COR-L47 (cell line): ENCODE data around the gene GPLD1.
"Not testable (repeated sequence)": the region's sequence is repeated elsewhere in the genome, so short reads cannot be mapped to it uniquely, and the experiment has no call there.

Experiments
- DNase-seq: peaks from one replicate; lab custom pipeline; 2025; lab: John Stamatoyannopoulos, UW

Gene GPLD1

DNA sequence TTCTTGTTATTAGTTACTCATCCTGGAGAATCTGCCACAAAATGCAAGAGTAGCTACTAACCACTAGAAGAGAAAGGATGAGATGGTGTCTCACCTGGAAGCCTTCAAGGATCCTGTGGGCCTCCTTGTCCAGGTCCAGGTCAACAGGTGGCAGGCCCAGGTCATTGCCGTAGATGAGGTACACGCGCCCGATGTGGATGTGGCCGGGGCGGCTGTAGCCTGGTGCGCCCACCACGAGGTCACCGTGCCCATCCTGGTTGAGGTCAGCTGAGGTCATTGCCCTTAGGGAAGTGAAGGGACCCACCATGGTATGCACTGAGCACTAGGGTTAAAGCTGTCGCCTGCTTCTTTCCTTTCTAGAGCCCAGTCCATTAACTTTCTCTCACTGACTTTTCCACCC, 35.5 kb downstream of the GPLD1 start:
- no peak for DNase-seq

DNA sequence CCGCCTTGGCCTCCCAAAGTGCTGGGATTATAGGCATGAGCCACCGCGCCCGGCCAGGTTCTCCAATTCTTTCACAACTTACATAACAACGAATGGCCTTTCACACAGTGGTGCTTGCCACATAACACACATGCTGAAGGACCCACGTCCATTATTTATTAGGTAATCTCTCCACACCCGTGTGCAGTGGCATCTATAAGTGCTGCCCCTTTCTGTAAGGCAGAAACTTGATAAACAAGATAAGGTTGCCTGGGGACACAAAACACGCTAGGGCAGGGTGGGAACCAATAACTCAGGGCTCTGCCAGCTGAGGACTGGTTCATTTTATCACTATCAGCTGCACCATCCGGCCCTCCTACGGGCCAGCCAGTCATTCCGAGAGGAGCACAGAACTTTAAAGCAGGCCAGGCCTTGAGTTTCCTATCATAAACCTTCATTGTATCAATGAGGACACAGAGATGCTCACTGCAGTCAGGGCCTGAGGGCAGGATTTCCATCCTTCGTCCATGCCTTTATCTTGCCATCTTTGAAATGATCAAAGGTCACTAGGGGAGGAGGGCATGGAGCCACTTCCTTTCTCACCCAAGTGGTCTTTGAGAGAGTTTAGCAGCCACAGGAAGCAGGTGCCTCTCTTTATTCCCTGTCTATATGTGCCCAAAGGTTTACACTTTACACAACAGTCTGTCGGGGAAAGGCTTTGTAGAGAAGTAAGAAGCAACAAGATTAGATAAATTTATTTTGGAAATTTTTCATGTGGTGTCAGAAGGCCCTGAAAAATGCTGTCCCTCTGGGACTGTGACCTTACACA, 37.6 kb downstream of the GPLD1 start:
- DNase-seq = no peak

DNA sequence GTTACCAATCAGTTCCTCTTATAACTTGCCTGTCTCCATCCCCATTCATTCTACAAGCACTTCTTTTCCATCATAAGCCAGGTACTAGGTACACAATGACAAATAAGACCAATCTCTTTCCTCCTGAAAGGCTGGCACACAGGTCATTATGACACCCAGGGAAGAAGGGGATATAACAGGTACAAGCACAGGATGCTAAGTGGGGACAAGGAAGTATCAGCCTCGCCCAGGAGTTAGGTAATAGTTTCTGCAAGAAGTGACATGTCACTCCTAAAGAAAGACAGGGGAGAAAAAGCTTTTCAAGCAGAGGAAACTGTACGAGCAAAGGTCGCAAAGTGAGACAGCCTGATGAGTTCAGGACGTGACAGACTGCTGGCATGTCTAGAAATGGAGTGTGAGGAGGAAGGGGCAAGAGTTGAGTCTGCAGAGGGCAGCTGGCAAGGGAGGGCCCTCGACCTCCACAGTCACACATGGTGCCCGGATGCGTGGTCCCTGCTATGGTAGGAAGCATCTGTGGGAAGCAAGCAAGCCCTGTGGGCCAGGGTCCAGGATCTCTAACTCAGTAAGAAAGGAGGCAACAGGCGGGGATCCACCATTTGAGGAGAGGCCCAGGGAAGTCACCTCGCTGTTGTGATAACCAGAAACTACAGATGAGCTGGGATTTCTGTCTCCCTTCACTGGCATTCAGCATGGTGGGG, 40.4 kb downstream of the GPLD1 start:
- no peak for DNase-seq

DNA sequence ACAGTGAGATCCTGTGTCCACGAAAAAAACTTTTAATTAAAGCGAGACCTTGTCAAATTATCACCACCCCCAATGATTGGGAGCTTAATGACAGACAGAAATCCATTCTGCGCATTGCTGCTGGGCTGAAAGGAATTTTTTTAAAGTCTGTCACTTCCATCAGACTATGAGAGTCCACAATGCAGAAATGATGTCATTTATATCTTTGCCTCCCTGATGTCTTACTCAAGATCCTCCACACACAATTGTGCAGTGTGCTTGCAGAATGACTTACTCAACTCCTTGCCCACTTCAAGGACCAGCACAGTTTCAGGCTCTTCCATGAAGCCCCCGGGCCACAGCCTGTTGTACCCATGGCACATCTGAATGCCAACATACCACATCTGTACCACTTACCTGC, 41.0 kb downstream of the GPLD1 start:
- no peak for DNase-seq

DNA sequence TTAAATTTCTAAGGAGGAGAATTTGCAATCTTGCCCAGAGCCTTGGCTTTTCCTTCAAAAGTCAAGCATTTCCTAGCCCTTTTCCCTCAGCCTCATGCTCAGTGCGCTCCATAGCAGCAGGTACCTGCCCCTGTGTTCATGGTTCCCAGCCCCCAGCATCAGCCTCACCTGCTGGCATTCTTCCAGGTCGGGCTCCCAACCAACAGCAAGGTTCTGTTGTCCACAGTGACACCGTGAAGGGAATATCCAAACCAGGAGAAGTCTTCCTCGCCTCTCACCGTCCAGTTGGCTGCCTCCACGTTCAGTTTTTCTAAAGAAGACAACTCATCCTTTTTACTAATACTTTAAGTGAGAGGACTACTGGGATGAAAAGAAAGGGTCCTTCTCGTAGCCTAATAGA, 42.7 kb downstream of the GPLD1 start:
- DNase-seq = no peak

DNA sequence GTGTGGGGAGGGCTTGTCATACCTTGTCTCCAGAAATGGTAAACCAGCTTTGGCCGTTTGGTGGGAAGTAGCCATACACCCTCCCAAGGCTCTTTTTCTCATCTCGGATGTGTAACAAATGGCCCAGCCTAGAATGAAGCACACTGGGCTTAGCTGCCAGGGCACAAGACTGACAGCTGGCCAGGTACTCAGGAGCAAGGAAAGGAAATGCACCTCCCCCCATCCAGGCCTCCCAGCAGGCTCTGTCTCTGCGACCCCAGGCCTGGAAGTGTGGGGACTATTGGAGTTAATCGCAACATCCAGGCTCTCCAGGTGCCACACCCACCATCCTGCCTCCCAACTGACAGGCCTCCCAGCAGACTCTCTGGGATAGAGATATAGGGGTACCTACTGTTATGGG, 43.7 kb downstream of the GPLD1 start:
- DNase-seq = no peak

DNA sequence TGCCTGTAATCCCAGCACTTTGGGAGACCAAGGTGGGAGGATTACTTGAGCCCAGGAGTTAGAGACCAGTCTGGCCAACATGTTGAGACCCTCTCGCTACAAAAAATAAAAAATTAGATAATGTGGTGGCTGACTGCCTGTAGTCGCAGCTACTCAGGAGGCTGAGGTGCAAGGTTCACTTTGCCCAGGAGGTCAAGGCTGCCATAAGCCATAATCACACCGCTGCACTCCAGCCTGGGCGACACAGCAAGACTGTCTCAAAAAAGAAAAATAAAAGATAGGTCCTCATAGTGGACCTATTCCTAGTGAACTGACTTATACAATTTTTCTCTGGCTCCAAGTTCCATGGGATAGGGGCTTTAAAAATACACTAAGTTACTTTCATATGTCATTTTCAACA, 44.8 kb downstream of the GPLD1 start:
- no peak for DNase-seq

DNA sequence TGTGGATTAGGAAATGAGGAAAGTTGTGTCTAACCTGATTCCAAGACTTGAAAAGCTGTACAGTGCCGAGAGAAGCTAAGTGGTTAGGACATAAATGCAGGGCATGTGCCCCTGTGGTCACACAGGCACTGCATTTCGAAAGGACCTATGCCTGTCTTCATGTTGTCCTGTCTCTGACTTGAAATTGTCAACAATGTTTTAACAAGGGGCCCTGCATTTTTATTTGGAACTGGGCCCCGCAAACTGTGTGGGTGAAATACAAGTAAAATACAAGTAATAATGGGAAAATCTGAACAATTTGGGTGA, 47.8 kb downstream of the GPLD1 start:
- no peak for DNase-seq

DNA sequence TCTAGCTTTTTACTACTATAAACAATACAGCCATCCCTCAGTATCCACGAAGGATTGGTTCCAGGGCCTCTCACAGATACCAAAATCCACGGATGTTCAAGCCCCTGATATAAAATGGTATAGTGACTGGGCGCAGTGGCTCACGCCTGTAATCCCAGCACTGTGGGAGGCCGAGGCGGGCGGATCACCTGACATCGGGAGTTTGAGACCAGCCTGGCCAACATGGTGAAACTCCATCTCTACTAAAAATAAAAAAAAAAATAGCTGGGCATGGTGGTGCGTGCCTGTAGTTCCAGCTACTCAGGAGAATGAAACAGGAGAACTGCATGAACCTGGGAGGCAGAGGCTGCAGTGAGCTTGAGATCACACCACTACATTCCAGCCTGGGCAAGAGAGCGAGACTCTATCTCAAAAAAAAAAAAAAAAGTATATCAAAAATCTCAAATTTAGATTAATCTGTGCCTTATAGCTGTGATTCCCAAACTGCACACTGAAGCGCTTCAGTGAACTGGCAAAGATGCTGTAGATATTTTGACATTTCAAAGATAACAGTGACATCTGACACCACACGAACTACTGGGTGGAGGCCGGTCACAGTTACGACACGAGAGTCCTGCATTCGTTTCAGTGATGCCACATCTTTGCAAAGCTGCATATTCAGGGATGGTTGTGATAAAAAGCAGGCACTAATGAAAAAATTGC, 48.3 kb downstream of the GPLD1 start:
- no peak for DNase-seq

DNA sequence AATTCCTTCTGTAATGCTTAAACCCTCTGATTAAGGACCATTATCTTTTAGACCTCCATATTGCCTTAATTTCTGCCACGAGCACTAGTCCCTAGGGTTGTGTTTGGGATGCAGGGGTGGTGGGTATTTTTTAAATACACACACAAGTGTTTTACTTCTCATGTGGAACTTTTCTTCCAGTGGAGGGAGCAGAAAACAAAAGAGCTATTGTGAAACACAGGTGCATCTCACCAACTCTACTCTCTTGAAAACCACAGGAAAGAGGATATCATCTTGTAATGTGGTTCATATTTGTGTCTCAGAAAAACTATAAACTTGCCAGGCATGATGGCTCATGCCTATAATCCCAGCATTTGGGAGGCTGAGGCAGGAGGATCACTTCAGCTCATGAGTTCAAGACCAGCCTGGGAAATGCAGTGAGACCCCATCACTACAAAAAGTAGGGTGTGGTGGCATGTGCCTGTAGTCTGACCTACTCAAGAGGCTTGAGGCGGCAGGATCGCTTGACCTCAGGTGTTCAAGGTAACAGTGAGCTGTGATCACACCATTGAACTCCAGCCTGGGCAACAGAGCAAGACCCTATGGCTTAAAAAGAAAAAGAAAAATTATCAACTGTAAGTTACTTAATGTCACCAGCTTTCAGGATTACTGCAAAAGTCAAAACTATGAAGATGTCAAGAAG, 49.4 kb downstream of the GPLD1 start:
- no peak for DNase-seq

DNA sequence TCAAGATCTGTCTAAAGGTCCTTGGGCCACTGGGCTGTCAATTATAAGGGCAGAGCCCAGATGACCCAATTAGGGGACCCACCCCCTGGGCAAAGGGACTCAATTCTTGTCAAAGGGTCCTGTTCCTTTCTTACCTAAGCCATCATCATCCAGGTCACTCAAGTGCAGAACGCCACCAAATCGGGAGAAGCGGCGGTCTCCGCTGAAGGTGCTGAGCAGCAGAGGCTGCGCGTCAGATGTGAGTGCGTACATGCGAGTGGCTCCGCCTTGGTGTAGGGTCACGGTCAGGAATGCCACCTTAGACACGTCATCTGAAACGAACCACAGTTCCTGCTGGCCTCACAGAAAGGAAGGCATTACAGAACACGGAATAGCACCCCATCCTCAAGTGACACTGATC, 52.4 kb downstream of the GPLD1 start:
- no peak for DNase-seq

DNA sequence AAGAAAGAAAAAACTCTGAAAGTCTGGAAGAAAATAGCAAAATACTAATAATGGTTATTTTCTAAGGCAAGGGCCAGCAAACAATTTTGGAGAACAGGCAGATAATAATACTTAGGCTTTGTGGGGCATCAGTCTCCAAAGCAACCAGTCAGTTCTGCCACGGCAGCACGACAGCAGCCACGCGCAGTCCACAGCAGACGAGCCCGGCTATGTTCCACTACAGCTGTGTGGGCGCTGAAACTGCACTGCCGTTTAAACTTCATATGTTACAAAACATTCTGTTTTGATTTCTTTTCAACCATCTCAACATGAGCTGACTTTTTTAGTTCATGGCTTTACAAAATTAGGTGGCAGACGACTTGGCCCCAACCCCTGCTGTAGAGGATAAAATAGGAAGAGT, 56.8 kb downstream of the GPLD1 start:
- DNase-seq = no peak

DNA sequence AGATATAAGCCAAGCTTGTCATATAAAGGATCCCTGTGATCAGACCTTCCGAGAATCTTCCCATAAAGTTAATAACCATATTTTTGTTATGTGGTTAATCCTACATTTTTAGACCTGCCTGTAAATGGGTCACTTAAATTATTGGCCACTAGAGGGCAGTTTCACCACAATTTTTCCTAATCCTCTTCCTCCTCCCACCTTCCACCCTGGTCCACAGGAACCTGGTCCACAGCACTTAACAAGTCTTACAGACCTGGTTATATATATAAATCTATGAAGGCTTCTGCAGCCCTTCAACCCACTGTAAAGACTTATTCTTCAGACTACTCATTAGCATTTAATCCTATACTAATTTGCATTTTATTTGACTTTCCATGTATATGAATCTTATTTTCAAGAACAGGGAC, 58.3 kb downstream of the GPLD1 start:
- DNase-seq = peak; percentile 48

DNA sequence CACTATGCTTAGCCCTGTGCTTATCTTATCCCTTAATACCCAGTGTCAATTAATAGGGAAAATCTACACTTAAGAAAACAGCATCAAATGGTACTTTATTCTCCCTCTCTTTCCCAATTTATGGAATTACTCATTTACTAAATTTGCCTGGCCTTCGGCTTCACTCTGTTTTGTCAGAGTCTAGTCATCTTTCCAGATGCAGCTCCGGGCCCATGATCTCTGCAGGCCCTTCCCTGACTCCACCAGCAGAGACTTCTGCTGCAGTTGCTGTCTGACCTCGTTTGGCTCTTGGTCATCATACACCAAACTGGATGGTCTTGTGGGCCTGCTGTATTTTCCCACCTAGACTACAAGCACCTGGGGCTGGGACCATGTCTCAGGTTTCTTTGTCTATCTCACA, 59.3 kb downstream of the GPLD1 start:
- DNase-seq = no peak

DNA sequence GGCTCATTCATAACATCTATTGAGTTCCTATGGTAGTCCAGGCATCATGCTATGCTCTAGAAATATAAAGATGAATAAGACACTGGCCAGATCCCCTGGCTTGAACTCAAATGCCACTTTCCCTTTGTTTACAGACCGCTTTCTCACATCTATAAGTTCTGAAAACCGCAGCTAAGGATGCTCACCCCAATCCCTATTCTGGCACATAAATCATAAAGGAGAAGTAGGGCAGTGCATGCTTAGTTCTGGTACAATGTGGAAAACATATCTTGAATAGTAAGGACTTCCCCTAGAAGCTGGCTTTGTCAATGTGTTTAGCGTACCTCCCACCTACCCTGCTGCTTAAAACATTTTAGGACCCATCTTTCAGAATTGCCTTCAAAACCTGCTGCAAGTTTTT, 60.2 kb downstream of the GPLD1 start:
- DNase-seq = no peak

DNA sequence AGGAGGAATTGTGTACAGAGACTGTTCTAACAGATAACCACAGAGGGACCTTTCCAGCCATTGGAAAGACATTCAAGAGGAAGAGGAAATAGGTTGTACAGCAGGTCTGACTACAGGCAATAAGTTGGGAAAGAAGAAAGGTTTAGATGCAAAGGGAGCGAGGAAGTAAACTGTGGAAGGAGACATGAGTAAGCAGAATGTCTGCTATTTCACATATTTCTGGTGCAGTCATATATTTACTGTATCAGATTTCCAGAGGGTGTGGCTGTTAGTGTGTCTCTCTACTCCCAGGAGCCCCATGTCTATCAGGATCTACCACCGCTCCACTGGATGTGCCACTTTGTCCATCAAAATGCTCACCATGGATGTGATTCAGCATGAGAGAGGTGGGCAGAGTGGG, 60.8 kb downstream of the GPLD1 start:
- no peak for DNase-seq

DNA sequence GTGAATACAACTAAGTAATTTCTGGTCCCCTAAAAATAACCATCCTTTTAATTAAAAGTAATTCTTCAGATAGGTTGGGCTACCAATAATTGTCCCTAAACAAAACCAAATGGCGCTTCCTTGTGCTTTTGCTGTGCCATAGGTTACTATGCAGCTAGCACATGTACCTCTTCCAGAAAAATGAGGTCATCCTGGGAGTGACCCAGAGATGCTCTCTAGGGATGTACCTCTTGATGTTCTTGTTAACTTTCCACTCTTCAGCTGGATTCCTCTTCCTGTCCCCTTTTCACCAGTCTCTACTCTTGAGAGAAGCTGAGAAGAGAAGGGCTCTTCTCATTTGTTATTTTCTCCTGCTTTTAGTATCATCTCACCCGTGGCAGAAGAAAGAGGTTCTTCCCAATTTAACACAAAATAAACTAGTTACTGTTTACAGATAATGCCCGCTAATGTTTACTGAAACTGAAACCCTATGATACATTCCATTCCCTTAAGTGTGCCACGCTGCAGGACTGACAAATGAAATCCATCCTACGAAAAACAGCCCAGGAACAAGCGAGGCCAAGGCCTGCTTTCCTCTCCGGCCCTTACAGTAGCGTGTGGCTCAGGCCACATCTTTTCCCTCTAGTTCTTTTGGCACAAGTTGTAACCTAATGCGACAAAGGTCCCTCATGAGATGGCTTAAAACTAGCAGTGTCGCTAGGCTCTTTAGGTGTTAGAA, 62.5 kb downstream of the GPLD1 start:
- no peak for DNase-seq

DNA sequence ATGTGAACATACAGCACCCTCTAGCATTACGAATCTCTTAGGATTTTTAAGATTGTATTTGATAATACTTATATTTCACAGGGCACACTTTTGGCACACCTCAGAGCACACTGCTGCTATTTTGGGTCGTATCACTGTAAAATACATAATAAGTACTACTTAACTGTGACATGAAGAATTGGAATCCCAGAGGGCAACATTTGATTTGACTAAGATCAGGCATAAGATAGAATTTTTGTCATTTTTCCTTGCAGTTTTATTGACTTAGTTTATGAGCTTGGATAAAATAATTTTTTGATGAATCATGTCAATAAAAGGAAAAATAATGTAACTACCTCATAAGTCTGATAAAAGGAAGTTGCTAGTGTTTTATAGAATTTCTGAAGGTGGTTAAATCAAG, 64.3 kb downstream of the GPLD1 start:
- DNase-seq = no peak

DNA sequence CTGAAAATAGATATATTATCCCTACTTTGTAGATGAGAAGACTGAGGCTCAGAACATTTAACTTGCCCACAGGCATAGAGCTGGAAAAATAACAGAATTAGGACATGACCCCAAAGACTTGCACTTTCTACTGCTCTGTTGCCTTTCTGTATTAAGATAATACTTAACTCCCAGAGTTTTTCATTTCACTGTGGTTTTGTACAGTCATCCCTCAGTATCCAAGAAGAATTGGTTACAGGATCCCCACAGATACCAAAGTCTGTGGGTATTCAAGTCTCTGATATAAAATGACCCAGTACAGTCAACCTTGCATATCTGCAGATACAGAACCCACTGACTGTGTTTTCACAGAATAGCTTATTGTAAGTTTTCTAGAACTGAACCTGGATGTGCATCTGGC, 69.9 kb downstream of the GPLD1 start:
- DNase-seq = no peak

DNA sequence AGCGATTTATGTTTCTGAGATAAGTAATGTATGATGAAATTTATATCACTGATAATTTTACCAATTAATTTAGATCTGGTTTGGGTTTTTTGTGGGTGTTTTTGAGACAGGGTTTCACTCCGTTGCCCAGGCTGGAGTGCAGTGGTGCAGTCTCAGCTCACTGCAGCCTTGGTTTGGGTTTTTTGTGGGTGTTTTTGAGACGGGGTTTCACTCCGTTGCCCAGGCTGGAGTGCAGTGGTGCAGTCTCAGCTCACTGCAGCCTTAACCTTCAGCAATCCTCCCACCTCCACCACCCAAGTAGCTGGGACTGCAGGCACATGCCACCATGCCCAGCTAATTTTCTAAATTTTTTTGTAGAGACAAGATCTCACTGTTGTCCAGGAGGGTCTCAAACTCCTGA, 73.6 kb downstream of the GPLD1 start:
- DNase-seq = no peak

DNA sequence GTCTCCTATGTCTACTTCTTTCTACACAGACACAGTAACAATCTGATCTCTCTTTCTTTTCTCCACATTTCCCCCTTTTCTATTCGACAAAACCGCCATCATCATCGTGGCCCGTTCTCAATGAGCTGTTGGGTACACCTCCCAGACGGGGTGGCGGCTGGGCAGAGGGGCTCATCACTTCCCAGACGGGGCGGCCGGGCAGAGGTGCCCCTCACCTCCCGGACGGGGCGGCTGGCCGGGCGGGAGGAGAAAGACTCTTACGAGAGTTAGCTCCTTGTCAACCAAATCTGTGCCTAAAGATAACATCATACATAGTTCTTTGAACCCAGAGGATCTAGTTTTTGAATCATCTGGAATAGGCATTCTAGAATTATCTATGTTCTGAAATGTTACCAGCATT, 74.8 kb downstream of the GPLD1 start:
- not testable (repeated sequence) for DNase-seq

DNA sequence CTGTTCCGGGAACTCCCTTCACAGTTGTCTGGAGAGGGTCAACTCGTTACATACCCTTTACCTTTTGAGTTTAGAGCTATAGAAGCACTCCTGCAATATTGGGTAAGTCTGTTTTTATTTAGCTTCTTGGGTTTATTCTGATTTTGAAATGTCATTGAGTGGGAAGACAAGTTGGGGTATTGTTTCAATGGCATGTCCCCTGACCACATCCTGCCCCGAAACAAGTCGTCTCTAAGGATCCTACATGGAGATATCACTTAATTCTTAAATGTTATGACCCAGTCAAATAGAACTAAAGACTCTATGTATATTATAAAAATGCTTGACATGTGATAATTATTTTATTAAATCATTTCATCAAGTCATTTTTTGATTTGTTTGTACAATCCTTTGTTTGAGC, 77.1 kb downstream of the GPLD1 start:
- no peak for DNase-seq
